ENCODE results near the gene SEMA4D.

Gene SEMA4D

DNA sequence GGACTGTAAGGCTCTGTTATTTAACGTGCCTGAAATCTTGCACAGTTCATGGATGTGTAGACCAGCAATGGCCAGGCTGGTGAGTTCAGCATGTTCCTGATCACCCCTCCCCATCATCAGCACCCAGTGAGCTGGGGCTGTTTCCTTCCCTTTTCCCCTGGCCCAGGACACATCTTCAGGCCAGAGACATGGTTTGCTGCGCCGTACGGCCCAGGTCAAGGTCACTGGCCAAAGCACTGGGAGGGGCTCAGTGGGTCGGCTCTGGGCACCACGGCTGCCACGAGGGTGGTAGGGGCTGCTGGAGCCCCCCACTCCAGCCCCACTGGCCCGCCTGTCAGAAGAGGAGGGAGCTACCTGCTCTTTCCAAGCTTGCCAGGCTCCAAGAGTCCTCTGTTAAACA is 55.9 kb downstream of the SEMA4D start:
- TF ChIP-seq POLR2AphosphoS5 (IDR thresholded peaks at IDR 0.05; ENCODE audit: low read depth) (no peak), GABPA (IDR thresholded peaks at IDR 0.05; ENCODE audit: low read depth) (no peak), SPI1 (IDR thresholded peaks at IDR 0.05; ENCODE audit: borderline replicate concordance, low read depth) (no peak)
- TF ChIP-seq, protein P1, sequence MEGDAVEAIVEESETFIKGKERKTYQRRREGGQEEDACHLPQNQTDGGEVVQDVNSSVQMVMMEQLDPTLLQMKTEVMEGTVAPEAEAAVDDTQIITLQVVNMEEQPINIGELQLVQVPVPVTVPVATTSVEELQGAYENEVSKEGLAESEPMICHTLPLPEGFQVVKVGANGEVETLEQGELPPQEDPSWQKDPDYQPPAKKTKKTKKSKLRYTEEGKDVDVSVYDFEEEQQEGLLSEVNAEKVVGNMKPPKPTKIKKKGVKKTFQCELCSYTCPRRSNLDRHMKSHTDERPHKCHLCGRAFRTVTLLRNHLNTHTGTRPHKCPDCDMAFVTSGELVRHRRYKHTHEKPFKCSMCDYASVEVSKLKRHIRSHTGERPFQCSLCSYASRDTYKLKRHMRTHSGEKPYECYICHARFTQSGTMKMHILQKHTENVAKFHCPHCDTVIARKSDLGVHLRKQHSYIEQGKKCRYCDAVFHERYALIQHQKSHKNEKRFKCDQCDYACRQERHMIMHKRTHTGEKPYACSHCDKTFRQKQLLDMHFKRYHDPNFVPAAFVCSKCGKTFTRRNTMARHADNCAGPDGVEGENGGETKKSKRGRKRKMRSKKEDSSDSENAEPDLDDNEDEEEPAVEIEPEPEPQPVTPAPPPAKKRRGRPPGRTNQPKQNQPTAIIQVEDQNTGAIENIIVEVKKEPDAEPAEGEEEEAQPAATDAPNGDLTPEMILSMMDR (IDR thresholded peaks at IDR 0.05; ENCODE audit: insufficient read depth, low read length): no peak
- TF ChIP-seq, protein P2, sequence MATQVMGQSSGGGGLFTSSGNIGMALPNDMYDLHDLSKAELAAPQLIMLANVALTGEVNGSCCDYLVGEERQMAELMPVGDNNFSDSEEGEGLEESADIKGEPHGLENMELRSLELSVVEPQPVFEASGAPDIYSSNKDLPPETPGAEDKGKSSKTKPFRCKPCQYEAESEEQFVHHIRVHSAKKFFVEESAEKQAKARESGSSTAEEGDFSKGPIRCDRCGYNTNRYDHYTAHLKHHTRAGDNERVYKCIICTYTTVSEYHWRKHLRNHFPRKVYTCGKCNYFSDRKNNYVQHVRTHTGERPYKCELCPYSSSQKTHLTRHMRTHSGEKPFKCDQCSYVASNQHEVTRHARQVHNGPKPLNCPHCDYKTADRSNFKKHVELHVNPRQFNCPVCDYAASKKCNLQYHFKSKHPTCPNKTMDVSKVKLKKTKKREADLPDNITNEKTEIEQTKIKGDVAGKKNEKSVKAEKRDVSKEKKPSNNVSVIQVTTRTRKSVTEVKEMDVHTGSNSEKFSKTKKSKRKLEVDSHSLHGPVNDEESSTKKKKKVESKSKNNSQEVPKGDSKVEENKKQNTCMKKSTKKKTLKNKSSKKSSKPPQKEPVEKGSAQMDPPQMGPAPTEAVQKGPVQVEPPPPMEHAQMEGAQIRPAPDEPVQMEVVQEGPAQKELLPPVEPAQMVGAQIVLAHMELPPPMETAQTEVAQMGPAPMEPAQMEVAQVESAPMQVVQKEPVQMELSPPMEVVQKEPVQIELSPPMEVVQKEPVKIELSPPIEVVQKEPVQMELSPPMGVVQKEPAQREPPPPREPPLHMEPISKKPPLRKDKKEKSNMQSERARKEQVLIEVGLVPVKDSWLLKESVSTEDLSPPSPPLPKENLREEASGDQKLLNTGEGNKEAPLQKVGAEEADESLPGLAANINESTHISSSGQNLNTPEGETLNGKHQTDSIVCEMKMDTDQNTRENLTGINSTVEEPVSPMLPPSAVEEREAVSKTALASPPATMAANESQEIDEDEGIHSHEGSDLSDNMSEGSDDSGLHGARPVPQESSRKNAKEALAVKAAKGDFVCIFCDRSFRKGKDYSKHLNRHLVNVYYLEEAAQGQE (IDR thresholded peaks at IDR 0.05; ENCODE audit: insufficient replicate concordance, low read depth): no peak
- Histone ChIP-seq H3K27me3 (ENCODE audit: insufficient read depth, poor library complexity, severe bottlenecking) (no peaks in the 10 kb centered on the region), H3K4me3 (replicated peaks; ENCODE audit: insufficient read depth, low read length) (no peak overlapping the region), H3K27ac (replicated peaks) (peak overlapping the region; percentile 67)
- peak in 1 of 2 experiments; percentile 33 for DNase-seq (ENCODE audit: low read depth in 1 of 2, low spot score in 1 of 2)

DNA sequence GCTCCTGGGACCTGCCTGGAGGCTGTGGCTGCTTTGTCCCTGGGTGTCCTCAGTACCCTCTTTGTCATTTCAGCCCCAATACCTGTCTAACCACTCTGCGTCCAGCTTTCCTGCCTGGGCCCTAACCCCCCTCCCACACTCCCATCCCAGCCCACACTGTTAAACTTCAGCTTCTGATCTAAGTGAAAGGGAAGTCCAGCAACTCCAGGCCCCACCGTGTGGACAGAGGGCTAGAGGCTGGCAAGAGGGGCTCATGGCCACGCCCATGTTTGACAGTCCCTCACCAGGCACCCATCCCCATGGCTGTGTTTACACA is 56.3 kb downstream of the SEMA4D start:
- Histone ChIP-seq H3K27ac (replicated peaks) (peak overlapping the region; percentile 67), H3K4me3 (replicated peaks; ENCODE audit: insufficient read depth, low read length) (no peak overlapping the region), H3K27me3 (ENCODE audit: insufficient read depth, poor library complexity, severe bottlenecking) (no peaks in the 10 kb centered on the region)
- DNase-seq (ENCODE audit: low read depth in 1 of 2, low spot score in 1 of 2): no peak
- TF ChIP-seq, protein P1 (IDR thresholded peaks at IDR 0.05; ENCODE audit: insufficient read depth, low read length): no peak
- TF ChIP-seq, protein P2 (IDR thresholded peaks at IDR 0.05; ENCODE audit: insufficient replicate concordance, low read depth): no peak
- TF ChIP-seq POLR2AphosphoS5 (IDR thresholded peaks at IDR 0.05; ENCODE audit: low read depth): no peak
- no peak for TF ChIP-seq GABPA (IDR thresholded peaks at IDR 0.05; ENCODE audit: low read depth)
- TF ChIP-seq SPI1 (IDR thresholded peaks at IDR 0.05; ENCODE audit: borderline replicate concordance, low read depth): no peak

DNA sequence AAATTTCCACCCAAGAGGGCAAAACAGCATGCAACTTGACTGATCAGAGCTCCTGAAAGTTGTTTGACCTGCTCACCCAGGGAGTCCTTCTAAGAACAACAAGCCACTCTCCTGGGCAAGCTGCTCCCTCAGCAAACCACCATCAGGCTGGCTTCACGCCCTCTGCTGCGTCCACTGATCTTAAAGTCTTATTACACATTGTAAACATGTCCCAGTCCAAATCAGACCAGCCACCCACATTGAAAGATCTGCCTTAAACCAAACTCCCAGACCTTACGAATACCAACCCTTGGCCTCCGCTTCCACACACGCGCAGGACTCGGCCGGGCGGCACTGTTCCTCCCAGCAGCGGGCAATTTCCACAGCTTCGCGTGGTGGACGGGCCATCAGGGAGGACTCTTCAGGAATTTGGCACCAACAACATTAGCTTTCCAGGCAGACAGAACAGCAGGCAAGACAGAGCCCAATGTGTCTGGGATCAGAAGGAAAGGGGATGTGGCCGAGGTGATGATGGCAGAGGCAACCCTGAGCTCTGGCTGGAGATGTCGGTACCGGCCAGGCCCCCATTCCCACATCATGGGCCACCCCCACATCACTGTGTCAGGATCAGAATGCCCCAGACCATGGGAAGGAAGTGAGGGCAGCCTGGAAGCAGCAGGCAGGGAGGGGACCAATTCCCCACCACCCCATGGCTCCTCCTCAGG is 56.8 kb downstream of the SEMA4D start:
- Histone ChIP-seq H3K4me3 (replicated peaks; ENCODE audit: insufficient read depth, low read length) (no peak overlapping the region), H3K27ac (replicated peaks) (peak overlapping the region; percentile 67), H3K27me3 (ENCODE audit: insufficient read depth, poor library complexity, severe bottlenecking) (no peaks in the 10 kb centered on the region)
- no peak for DNase-seq (ENCODE audit: low read depth in 1 of 2, low spot score in 1 of 2)
- TF ChIP-seq GABPA (IDR thresholded peaks at IDR 0.05; ENCODE audit: low read depth) (no peak), SPI1 (IDR thresholded peaks at IDR 0.05; ENCODE audit: borderline replicate concordance, low read depth) (no peak), POLR2AphosphoS5 (IDR thresholded peaks at IDR 0.05; ENCODE audit: low read depth) (no peak)
- TF ChIP-seq, protein P1 (IDR thresholded peaks at IDR 0.05; ENCODE audit: insufficient read depth, low read length): no peak
- TF ChIP-seq, protein P2 (IDR thresholded peaks at IDR 0.05; ENCODE audit: insufficient replicate concordance, low read depth): no peak

Measured in HL-60 (cell line).